BLaER1 treated with 17β-estradiol and CSF1 and Interleukin-3, amounts not matched to agents 10 nM and 100 nM (cell line): Measurements from ENCODE around the gene KCNQ2.
"Not testable (repeated sequence)": the region's sequence is repeated elsewhere in the genome, so short reads cannot be mapped to it uniquely, and the experiment has no call there.

Experiments
- H3K27ac ChIP-seq, 11 experiments: shearing (Covaris generic); formaldehyde crosslinking; 2 replicates each; pipeline ENCODE4 v1.8.1; 2022
- H3K27me3 ChIP-seq, 11 experiments: shearing (Covaris generic); formaldehyde crosslinking; 2 replicates each; pipeline ENCODE4 v1.8.1; 2022
- H3K36me3 ChIP-seq, 11 experiments: shearing (Covaris generic); formaldehyde crosslinking; 2 replicates each; pipeline ENCODE4 v1.8.1; 2022
- H3K4me1 ChIP-seq, 10 experiments: shearing (Covaris generic); formaldehyde crosslinking; 2 replicates each; pipeline ENCODE4 v1.8.1; 2022
- H3K4me2 ChIP-seq, 11 experiments: shearing (Covaris generic); formaldehyde crosslinking; 2 replicates each; pipeline ENCODE4 v1.8.1; 2022
- H3K4me3 ChIP-seq, 10 experiments: shearing (Covaris generic); formaldehyde crosslinking; 2 replicates each; pipeline ENCODE4 v1.8.1; 2022
- H3K9ac ChIP-seq, 11 experiments: shearing (Covaris generic); formaldehyde crosslinking; 2 replicates each; pipeline ENCODE4 v1.8.1; 2022
- H3K9me3 ChIP-seq, 11 experiments: shearing (Covaris generic); formaldehyde crosslinking; replicated peaks in 1 of 11; 2 replicates each; pipeline ENCODE4 v1.8.1; 2022
- H4K20me1 ChIP-seq, 11 experiments: shearing (Covaris generic); formaldehyde crosslinking; 2 replicates each; pipeline ENCODE4 v1.8.1; 2022
- Cebpa-rat ChIP-seq, 11 experiments: shearing (Covaris generic); IDR thresholded peaks; 2 replicates each; pipeline ENCODE4 v1.8.1; 2022

KCNQ2 gene

DNA sequence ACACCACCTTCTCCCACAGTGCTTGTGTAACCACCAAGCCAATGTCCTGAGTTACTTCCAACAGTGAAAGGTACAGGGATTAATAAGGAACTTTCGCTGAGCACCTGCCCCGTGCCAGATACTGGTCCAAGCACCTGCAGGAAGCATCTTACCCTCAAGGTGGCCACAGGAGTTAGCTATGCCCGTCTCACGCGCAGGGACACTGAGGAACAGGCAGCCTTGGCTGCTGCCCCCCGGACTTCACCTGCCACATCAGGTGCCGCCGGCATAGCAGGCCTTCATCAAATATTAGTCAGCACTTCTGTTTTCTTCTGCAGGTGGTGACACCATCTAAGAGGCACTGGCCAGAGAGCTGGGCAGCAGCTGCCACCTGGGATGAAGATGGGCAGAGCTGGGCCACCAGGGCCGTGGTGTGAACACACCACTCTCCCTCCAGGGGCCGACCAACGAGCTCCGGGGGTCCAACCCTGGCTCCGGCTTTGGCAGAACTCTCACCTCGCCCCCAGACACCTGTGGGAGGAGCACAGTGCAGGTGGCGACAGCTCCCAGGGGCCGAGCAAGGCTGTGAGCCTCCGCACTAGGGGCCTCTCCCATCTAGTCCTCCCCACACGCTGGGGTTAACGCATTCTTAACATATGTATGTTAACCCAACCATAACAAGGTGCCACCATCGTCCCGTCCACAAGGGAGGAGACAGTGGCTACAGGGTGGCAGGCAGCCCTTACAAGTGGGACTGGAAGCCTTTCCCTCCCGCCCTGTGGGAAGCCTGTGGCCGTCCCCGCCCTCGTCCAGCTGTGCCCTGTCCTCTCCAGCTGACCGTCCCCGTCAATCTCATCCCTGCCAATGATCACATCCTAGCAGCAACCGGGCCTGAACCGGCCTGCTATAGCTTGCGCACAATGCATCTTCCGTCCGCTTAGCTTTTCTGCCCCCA lies 45.2 kb upstream of the KCNQ2 start:
- Histone ChIP-seq H3K9me3 (peaks cover 3 to 22% (median 16%) of the 10 kb centered on the region in 11 experiments; a peak in 21 of 22 replicates), H3K4me2 (peak overlapping the region in 7 of 11 experiments; percentile 2 to 96 (median 86); a peak in 7 of 22 replicates), H3K4me3 (no peak overlapping the region), H3K36me3 (peaks cover 7 to 8% (median 7%) of the 10 kb centered on the region in 11 experiments; a peak in 18 of 22 replicates), H4K20me1 (peaks cover 14 to 22% (median 16%) of the 10 kb centered on the region in 11 experiments; a peak in 21 of 22 replicates), H3K9ac (no peak overlapping the region), H3K27me3 (no peaks in the 10 kb centered on the region; a peak in 1 of 22 replicates), H3K27ac (no peak overlapping the region), H3K4me1 (peaks cover 20 to 43% (median 34%) of the 10 kb centered on the region in 10 experiments)
- TF ChIP-seq Cebpa-rat (IDR thresholded peaks at IDR 0.05) = no peak

DNA sequence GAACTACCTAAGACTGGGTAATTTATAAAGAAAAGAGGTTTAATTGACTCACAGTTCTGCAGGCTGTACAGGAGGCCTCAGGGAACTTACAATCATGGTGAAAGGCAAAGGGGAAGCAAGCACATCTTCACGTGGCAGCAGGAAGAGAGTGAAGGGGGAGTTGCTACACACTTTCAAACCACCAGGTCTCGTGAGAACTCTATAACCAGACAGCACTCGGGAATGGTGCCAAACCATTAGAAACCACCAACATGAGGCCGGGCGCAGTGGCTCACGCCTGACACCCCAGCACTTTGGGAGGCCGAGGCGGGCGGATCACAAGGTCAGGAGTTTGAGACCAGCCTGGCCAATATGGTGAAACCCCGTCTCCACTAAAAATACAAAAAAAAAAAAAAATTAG lies 42.1 kb upstream of the KCNQ2 start:
- H3K4me1 ChIP-seq = peaks cover 9 to 31% (median 22%) of the 10 kb centered on the region in 10 experiments
- not testable (repeated sequence) for H3K27me3 ChIP-seq, H3K27ac ChIP-seq

DNA sequence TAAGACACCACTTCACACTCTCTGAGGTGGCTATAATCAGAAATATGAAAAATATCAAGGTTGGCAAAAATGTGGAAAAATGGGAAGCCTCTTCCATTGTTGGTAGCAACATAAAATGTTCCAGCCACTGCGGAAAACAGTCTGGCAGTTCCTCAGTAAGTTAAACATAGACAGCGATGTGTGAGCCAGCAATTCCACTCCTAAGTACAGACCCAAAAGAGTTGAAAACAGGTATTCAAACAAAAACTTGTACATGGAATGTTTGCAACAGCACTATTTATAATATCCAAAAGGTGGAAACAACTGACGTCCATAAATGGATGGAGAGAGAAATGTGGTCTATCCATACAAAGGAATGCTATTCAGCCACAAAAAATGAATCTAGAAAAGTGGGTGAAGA lies 40.8 kb upstream of the KCNQ2 start:
- peaks cover 5 to 22% (median 12%) of the 10 kb centered on the region in 10 experiments; a peak in 18 of 20 replicates for H3K4me1 ChIP-seq
- TF ChIP-seq Cebpa-rat (IDR thresholded peaks at IDR 0.05) = no peak
- no peak overlapping the region for H3K9ac ChIP-seq
- H3K27me3 ChIP-seq = no peaks in the 10 kb centered on the region
- no peaks in the 10 kb centered on the region for H3K36me3 ChIP-seq
- H3K9me3 ChIP-seq = peaks cover 3 to 30% (median 17%) of the 10 kb centered on the region in 11 experiments; a peak in 21 of 22 replicates
- H3K4me2 ChIP-seq = no peak overlapping the region
- no peak overlapping the region for H3K4me3 ChIP-seq
- H3K27ac ChIP-seq = no peak overlapping the region
- H4K20me1 ChIP-seq = peaks cover 0 to 6% (median 0%) of the 10 kb centered on the region in 11 experiments; a peak in 2 of 22 replicates

More for the DNA sequence above, 42.1 kb upstream of the KCNQ2 start:
- Histone ChIP-seq H3K9me3 (peaks cover 3 to 27% (median 16%) of the 10 kb centered on the region in 11 experiments; a peak in 21 of 22 replicates), H3K4me2 (0 out of 22 replicates have a peak overlapping the region, but pooled peaks of 1 of the 11 experiments have one; percentile 2)
- H4K20me1 ChIP-seq, H3K36me3 ChIP-seq, H3K4me3 ChIP-seq, H3K9ac ChIP-seq: not testable (repeated sequence)

GRCh38 chr20:63509088-63509564 lies 36.7 kb upstream of the KCNQ2 start:
- peak overlapping the region in 1 of 11 experiments; percentile 7; a peak in 4 of 22 replicates for H3K4me2 ChIP-seq
- peaks cover 21 to 47% (median 32%) of the 10 kb centered on the region in 11 experiments for H3K9me3 ChIP-seq
- H3K27me3 ChIP-seq = no peaks in the 10 kb centered on the region; a peak in 1 of 22 replicates
- H3K4me1 ChIP-seq = peaks cover 5 to 16% (median 11%) of the 10 kb centered on the region in 10 experiments; a peak in 17 of 20 replicates
- H3K36me3 ChIP-seq = no peaks in the 10 kb centered on the region
- TF ChIP-seq Cebpa-rat (IDR thresholded peaks at IDR 0.05) = no peak
- H3K9ac ChIP-seq = no peak overlapping the region
- H3K4me3 ChIP-seq = no peak overlapping the region
- H4K20me1 ChIP-seq = no peaks in the 10 kb centered on the region
- H3K27ac ChIP-seq = no peak overlapping the region

DNA sequence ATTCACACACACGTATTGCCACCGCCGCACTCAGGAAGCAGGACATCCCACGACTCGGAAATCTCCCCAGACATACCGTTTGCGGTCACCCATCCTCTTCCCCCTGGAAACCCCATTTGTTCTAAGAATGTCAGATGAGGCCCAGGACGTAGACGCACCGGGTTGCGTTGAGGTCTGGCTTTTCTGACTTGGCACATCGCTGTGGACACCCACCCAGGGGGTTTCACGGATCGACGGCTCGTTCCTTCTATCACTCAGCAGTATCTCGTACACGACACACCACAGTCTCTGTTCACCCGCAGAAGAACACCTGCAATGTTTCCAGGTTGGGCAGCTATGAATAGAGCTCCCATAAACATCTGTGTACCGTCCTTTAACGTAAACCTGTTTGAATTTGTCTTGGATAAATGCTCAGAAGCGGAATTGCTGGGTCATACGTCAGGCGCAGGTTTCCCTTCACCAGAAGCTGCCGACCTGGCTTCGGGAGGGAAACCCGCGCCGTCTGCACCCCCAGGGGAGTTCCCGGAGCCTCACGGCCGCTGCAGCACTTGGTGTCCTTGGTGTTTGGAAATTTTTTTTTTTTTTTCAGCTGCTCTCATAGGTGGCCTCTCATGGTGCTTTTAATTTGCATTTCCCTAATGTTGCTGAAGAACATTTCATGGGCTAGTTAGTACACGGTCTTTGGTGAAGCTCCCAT lies 35.8 kb upstream of the KCNQ2 start:
- peak overlapping the region in 6 of 11 experiments; percentile 4 to 36 (median 24); a peak in 5 of 22 replicates for H3K4me2 ChIP-seq
- no peaks in the 10 kb centered on the region; a peak in 1 of 22 replicates for H3K27me3 ChIP-seq
- no peak for TF ChIP-seq Cebpa-rat (IDR thresholded peaks at IDR 0.05)
- peaks cover 5 to 24% (median 15%) of the 10 kb centered on the region in 10 experiments; a peak in 18 of 20 replicates for H3K4me1 ChIP-seq
- peaks cover 19 to 43% (median 24%) of the 10 kb centered on the region in 11 experiments for H3K9me3 ChIP-seq
- no peaks in the 10 kb centered on the region for H3K36me3 ChIP-seq
- no peak overlapping the region for H3K27ac ChIP-seq
- no peaks in the 10 kb centered on the region for H4K20me1 ChIP-seq
- no peak overlapping the region for H3K9ac ChIP-seq
- H3K4me3 ChIP-seq = no peak overlapping the region

- peaks cover 18 to 35% (median 24%) of the 10 kb centered on the region in 11 experiments for H3K9me3 ChIP-seq
- H3K27ac ChIP-seq = no peak overlapping the region
- no peak overlapping the region for H3K4me2 ChIP-seq
- H4K20me1 ChIP-seq = peaks cover 0 to 8% (median 0%) of the 10 kb centered on the region in 11 experiments; a peak in 4 of 22 replicates
- no peak overlapping the region for H3K4me3 ChIP-seq
- no peaks in the 10 kb centered on the region for H3K36me3 ChIP-seq
- no peak for TF ChIP-seq Cebpa-rat (IDR thresholded peaks at IDR 0.05)
- H3K9ac ChIP-seq = no peak overlapping the region
- H3K27me3 ChIP-seq = peaks cover 0 to 3% (median 0%) of the 10 kb centered on the region in 11 experiments; a peak in 1 of 22 replicates
- peaks cover 5 to 34% (median 25%) of the 10 kb centered on the region in 10 experiments; a peak in 19 of 20 replicates for H3K4me1 ChIP-seq
These were observed 34.8 kb upstream of the KCNQ2 start for GRCh38 chr20:63507083-63507743.

DNA sequence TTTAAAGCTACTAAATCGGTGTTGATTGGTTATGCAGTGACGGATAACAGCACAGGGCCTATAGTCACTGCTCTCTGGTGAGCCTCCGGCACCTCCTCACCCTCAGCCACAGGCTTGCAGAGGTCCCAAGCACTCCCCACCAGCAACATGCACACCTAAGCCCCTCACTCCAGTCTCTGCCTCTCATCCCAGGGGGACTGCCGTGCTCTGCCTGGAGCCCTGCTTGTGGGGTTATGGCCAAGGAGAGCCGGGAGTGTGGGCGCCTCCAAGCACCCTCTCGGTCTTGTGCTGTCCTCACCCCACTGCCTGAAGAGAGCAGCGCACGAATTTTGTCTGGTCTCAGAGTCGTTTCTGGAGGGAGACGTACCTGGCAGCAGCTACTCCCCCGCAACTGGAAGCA lies 33.3 kb upstream of the KCNQ2 start:
- no peaks in the 10 kb centered on the region for H3K36me3 ChIP-seq
- H3K9ac ChIP-seq = no peak overlapping the region
- H3K27ac ChIP-seq = no peak overlapping the region
- H3K4me1 ChIP-seq = peaks cover under 1 to 42% (median 32%) of the 10 kb centered on the region in 10 experiments; a peak in 19 of 20 replicates
- H3K27me3 ChIP-seq = peaks cover 0 to 5% (median 0%) of the 10 kb centered on the region in 11 experiments; a peak in 1 of 22 replicates
- H4K20me1 ChIP-seq = peaks cover 0 to 15% (median 0%) of the 10 kb centered on the region in 11 experiments; a peak in 4 of 22 replicates
- no peak overlapping the region for H3K4me2 ChIP-seq
- H3K9me3 ChIP-seq = peaks cover 18 to 34% (median 24%) of the 10 kb centered on the region in 11 experiments
- no peak for TF ChIP-seq Cebpa-rat (IDR thresholded peaks at IDR 0.05)
- no peak overlapping the region for H3K4me3 ChIP-seq

DNA sequence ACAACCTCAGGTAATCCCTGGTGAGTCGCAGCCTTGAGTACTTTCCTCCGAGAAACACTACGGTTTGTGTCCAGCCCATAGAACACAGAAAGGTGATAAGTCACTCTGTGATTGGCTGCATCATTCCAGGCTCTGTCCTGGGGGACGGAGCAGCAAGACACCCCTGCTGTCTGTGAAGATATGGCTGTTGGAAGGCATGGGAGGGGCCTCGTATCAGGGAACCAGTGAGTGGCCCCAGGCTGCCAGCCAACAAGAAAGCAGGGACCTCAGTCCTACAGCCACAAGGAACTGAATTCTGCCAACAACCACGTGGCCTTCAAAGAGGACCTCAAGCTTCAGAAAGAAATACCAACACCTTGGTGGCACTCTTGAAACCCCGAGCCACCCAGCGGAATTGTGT lies 32.8 kb upstream of the KCNQ2 start:
- H3K4me3 ChIP-seq = no peak overlapping the region
- peaks cover 0 to 5% (median 0%) of the 10 kb centered on the region in 11 experiments; a peak in 1 of 22 replicates for H3K27me3 ChIP-seq
- peaks cover 18 to 34% (median 24%) of the 10 kb centered on the region in 11 experiments for H3K9me3 ChIP-seq
- no peak for TF ChIP-seq Cebpa-rat (IDR thresholded peaks at IDR 0.05)
- H3K9ac ChIP-seq = no peak overlapping the region
- no peak overlapping the region for H3K27ac ChIP-seq
- H3K36me3 ChIP-seq = no peaks in the 10 kb centered on the region
- H3K4me1 ChIP-seq = peaks cover 0 to 45% (median 34%) of the 10 kb centered on the region in 10 experiments; a peak in 16 of 20 replicates
- H4K20me1 ChIP-seq = peaks cover 0 to 17% (median 0%) of the 10 kb centered on the region in 11 experiments; a peak in 4 of 22 replicates
- no peak overlapping the region for H3K4me2 ChIP-seq
